Immature natural killer cell (primary cell): ENCODE measurements around the gene ETDA. TPM values are rescaled to one million over a fixed set of nuclear protein-coding genes. Genes with fewer than 3 reads are reported as not detected.
A peak's percentile ranks its signal among the peaks of the same experiment; 100 is the strongest.
"Not testable (repeated sequence)": the region's sequence is repeated elsewhere in the genome, so short reads cannot be mapped to it uniquely, and the experiment has no call there.

ENCODE experiments used
- DNase-seq, 3 donors: peaks; one replicate each; pipeline ENCODE4 v3.0.0; 2022; ENCODE audit warnings: mixed read lengths in 1 of 3
- H3K27ac Mint-ChIP-seq, 6 donors: one replicate each; pipeline ENCODE4 v1.8.0; 2020; ENCODE audit warnings: mixed read lengths in 6 of 6, mild to moderate bottlenecking in 5 of 6, inconsistent platforms in 4 of 6, moderate library complexity in 3 of 6
- H3K27me3 Mint-ChIP-seq, 3 donors: one replicate each; pipeline ENCODE4 v1.8.0; 2020 to 2021; ENCODE audit warnings: low read depth in 3 of 3, mild to moderate bottlenecking in 3 of 3, mixed read lengths in 3 of 3, moderate library complexity in 3 of 3, inconsistent platforms in 1 of 3
- H3K36me3 Mint-ChIP-seq, 3 donors: one replicate each; pipeline ENCODE4 v1.8.0; 2020; ENCODE audit warnings: mixed read lengths in 3 of 3, inconsistent platforms in 2 of 3, mild to moderate bottlenecking in 2 of 3
- H3K4me1 Mint-ChIP-seq, 2 donors: one replicate each; pipeline ENCODE4 v1.8.0; 2020; ENCODE audit warnings: inconsistent platforms in 2 of 2, mild to moderate bottlenecking in 2 of 2, mixed read lengths in 2 of 2, moderate library complexity in 1 of 2
- H3K4me3 Mint-ChIP-seq, 5 donors: one replicate each; pipeline ENCODE4 v1.8.0; 2020; ENCODE audit warnings: mild to moderate bottlenecking in 5 of 5, mixed read lengths in 5 of 5, inconsistent platforms in 3 of 5, moderate library complexity in 3 of 5
- H3K9me3 Mint-ChIP-seq, 6 donors: one replicate each; pipeline ENCODE4 v1.8.0; 2020; ENCODE audit warnings: mild to moderate bottlenecking in 6 of 6, mixed read lengths in 6 of 6, inconsistent platforms in 4 of 6, moderate library complexity in 3 of 6
- polyA plus RNA-seq, 3 donors: library from polyadenylated mRNA; unstranded; fragments of 300-500 nt; fragmentation: Illumina TruSeq; gene quantifications; one replicate each; pipeline ENCODE4 v1.2.3, GENCODE V29; 2021

The ETDA gene
- polyA plus RNA-seq, result not detected

- not testable (repeated sequence) for H3K4me1 Mint-ChIP-seq, H3K27ac Mint-ChIP-seq, DNase-seq, H3K36me3 Mint-ChIP-seq, H3K9me3 Mint-ChIP-seq, H3K4me3 Mint-ChIP-seq, H3K27me3 Mint-ChIP-seq
Observed at GRCh38 chrX:135252011-135252518, at the start of gene ETDA. Gene ETDA, plus strand, starts transcription at chrX:135252061. Its CDS starts 1,216 bp downstream, at chrX:135253277.

- H3K27me3 Mint-ChIP-seq, H3K9me3 Mint-ChIP-seq, H3K36me3 Mint-ChIP-seq, H3K4me1 Mint-ChIP-seq, H3K27ac Mint-ChIP-seq, H3K4me3 Mint-ChIP-seq: not testable (repeated sequence)
- peak in 2 of 3 donors; percentile 11 for DNase-seq
Observed at GRCh38 chrX:135206427-135206826, 45.4 kb upstream of the ETDA start.

DNA sequence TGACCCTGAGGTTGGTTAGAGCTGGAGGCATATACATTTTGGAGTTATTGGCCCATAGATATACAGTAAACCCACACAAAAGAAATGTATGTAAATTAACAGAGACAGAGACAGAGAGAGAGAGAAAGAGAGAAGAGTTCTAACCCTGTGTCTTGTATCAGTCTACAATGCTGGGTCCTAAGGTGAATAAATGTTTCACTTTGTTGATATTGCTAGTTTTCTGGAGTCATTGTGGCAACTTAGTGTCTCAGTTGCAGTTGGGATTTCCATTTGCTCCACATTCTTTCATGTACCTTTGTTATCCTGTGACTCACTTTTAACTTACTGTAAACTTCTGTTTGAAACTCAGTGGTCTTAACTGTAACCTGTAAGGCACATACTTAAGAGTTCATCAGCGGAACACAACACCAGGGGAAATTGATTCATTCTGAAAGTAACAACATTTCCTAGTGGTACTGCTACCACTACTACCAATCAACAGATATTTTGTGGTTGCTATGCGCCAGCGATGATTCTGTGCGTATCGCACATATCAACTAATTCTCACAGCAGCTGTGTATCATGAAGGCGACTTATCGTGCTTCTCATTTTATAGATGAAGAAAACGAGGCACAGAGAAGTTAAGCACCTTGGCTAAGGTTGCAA is 38.5 kb upstream of the ETDA start:
- no peak overlapping the region for H3K4me3 Mint-ChIP-seq
- H3K9me3 Mint-ChIP-seq, result no peaks in the 10 kb centered on the region
- no peaks in the 10 kb centered on the region for H3K4me1 Mint-ChIP-seq
- peaks cover 0 to 8% (median 7%) of the 10 kb centered on the region in 3 donors for H3K27me3 Mint-ChIP-seq
- H3K36me3 Mint-ChIP-seq, result no peaks in the 10 kb centered on the region
- no peak overlapping the region for H3K27ac Mint-ChIP-seq
- peak in 1 of 3 donors; percentile 11 for DNase-seq

DNA sequence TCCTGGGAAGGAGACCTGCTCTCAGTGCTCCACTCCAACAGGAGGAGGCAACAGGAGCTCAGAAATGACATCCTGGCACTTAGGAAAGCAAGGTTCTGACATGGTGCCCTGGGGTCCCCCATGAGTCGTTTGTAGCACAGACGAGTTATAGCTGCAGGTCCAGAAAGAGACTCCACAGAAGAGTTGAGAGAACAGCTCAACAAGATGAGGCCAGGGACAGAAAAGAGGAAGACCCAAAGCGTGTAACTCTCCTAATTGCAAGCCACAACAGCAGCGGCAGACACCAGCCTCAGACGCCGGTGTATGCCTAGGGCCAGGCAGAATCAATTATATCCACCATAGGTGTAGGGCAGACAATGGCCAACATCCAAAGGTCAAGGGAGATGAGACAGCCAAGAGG is 5.9 kb upstream of the ETDA start:
- H3K36me3 Mint-ChIP-seq, H3K9me3 Mint-ChIP-seq, H3K27ac Mint-ChIP-seq, H3K4me3 Mint-ChIP-seq, H3K27me3 Mint-ChIP-seq, DNase-seq, H3K4me1 Mint-ChIP-seq: not testable (repeated sequence)

DNA sequence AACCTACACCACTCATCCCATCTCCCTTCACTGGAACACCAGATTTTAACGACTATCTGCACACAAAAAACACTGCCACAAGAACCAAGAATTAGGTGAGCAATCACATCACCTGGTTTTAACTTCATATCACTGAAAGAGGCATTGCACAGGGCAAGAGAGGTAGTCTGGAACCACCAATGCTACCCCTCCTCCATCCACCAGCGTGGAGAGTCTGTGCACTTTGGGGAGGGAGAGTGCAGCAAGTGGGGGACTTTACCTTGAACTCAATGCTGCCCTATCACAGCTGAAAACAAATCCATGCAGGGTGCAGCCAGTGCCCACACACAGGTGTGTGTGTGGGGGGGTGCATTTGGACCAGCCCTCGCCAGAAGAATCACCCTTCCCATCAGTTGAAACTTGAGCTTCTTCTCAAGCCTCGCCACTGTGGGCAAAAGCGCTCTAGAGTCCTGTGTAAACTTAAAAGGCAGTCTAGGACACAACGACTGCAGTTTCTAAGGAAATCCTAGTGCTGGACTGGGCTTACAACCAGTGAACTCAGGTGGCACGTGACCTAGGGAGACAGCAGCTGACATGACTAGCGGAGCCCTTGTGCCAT is 4.3 kb downstream of the ETDA start:
- not testable (repeated sequence) for H3K36me3 Mint-ChIP-seq, H3K27ac Mint-ChIP-seq, H3K4me3 Mint-ChIP-seq, H3K27me3 Mint-ChIP-seq, DNase-seq, H3K4me1 Mint-ChIP-seq, H3K9me3 Mint-ChIP-seq

DNA sequence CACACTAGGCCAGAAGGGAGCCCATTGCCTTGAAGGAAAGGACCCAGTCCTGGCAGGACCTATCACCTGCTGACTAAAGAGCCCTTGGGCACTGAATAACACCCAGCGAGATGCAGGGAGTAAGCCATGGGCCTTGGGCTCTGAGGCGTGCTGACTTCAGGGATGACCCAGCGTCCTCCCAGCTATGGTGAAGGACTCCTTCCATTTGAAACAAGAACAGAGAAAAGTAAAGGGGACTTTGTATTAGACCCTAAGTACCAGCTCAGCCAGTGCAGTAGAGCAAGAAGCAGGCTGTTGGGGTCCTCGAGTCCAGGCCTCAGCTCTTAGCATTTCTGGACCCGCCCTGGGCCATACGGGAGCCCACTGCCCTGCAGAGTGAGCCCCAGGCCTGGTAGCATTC is 5.1 kb downstream of the ETDA start:
- Mint-ChIP-seq H3K4me1 (no peaks in the 10 kb centered on the region), H3K36me3 (no peaks in the 10 kb centered on the region), H3K27me3 (peaks cover 1 to 12% (median 3%) of the 10 kb centered on the region in 3 donors), H3K9me3 (peaks cover 0 to 6% (median 0%) of the 10 kb centered on the region in 6 donors), H3K27ac (no peak overlapping the region), H3K4me3 (no peak overlapping the region)
- no peak for DNase-seq

- Mint-ChIP-seq H3K27ac (no peak overlapping the region), H3K27me3 (peaks cover 4 to 12% (median 5%) of the 10 kb centered on the region in 3 donors), H3K36me3 (no peaks in the 10 kb centered on the region), H3K4me1 (no peaks in the 10 kb centered on the region), H3K9me3 (peaks cover 0 to 6% (median 0%) of the 10 kb centered on the region in 6 donors), H3K4me3 (no peak overlapping the region)
- no peak for DNase-seq
Observed at GRCh38 chrX:135257469-135257868, 5.6 kb downstream of the ETDA start.

DNA sequence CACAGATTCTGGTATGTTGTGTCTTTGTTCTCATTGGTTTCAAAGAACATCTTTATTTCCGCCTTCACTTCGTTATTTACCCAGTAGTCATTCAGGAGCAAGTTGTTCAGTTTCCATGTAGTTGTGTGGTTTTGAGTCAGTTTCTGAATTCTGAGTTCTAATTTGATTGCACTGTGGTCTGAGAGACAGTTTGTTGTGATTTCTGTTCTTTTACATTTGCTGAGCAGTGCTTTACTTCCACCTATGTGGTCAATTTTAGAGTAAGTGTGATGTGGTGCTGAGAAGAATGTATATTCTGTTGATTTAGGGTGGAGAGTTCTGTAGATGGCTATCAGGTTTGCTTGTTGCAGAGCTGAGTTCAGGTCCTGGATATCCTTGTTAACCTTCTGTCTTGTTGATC is 9.1 kb downstream of the ETDA start:
- H3K9me3 Mint-ChIP-seq, result peaks cover 0 to 18% (median 1%) of the 10 kb centered on the region in 6 donors
- H3K27me3 Mint-ChIP-seq, result peaks cover 4 to 17% (median 4%) of the 10 kb centered on the region in 3 donors
- not testable (repeated sequence) for H3K27ac Mint-ChIP-seq, H3K4me1 Mint-ChIP-seq, DNase-seq, H3K36me3 Mint-ChIP-seq, H3K4me3 Mint-ChIP-seq

DNA sequence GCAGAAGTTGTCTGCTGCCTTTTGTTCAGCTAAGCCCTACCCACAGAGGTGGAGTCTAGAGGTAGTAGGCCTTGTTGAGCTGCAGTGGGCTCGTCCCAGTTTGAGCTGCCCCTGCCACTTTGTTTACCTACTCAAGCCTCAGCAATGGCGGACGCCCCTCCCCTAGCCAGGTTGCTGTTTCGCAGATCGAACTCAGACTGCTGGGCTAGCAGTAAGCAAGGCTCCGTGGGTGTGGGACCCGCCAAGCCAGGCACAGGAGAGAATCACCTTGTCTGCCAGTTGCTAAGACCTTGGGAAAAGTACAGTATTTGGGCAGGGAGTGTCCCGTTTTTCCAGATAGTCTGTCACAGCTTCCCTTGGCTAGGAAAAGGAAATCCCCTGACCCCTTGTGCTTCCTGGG is 11.5 kb downstream of the ETDA start:
- Mint-ChIP-seq H3K27me3 (peaks cover 3 to 20% (median 4%) of the 10 kb centered on the region in 3 donors), H3K9me3 (peaks cover 0 to 27% (median 4%) of the 10 kb centered on the region in 6 donors)
- not testable (repeated sequence) for H3K36me3 Mint-ChIP-seq, DNase-seq, H3K27ac Mint-ChIP-seq, H3K4me3 Mint-ChIP-seq, H3K4me1 Mint-ChIP-seq

DNA sequence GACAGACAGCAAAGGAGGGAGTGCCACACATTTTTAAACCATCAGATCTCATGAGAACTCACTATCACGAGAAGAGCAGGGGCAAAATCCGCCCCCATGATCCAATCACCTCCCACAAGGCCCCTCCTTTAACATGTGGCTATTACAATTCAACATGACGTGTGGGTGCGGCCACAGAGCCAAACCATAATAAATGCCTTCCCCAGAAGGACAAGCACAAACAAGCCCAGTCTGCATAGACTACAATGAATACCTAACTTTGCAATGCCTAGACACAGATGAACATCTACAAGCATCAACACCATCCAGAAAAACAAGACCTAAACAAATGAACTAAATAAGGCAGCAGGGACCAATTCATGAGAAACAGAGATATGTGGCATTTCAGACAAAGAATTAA is 12.3 kb downstream of the ETDA start:
- peaks cover 0 to 27% (median 5%) of the 10 kb centered on the region in 6 donors for H3K9me3 Mint-ChIP-seq
- no peak overlapping the region for H3K27ac Mint-ChIP-seq
- H3K4me3 Mint-ChIP-seq, result no peak overlapping the region
- H3K27me3 Mint-ChIP-seq, result peaks cover 4 to 20% (median 8%) of the 10 kb centered on the region in 3 donors
- no peaks in the 10 kb centered on the region for H3K4me1 Mint-ChIP-seq
- no peak for DNase-seq
- H3K36me3 Mint-ChIP-seq, result peaks cover 0 to 4% (median 0%) of the 10 kb centered on the region in 3 donors

GRCh38 chrX:135273162-135273561 is 21.3 kb downstream of the ETDA start:
- no peak for DNase-seq
- Mint-ChIP-seq H3K4me3 (no peak overlapping the region), H3K4me1 (no peaks in the 10 kb centered on the region), H3K27ac (no peak overlapping the region), H3K27me3 (peaks cover 2 to 8% (median 4%) of the 10 kb centered on the region in 3 donors), H3K36me3 (no peaks in the 10 kb centered on the region), H3K9me3 (peaks cover 4 to 18% (median 12%) of the 10 kb centered on the region in 6 donors)

DNA sequence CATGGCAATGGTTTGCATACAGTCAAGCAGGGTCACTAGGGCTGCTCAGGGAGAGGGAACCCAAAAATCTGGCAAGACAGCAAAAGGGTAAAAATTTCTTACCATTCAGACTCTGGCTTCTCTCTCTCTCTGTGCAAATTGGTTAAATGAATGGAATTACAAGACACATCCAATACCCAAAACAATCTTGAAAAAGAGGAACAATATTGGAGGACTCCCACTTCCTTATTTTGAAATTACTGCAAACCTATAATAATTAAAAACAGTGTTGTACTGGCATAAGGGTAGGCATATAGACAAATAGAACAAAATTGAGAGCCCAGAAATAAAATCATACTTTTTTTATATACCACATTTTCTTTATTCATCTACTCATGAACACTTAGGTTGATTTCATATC is 24.1 kb downstream of the ETDA start:
- peaks cover 6 to 39% (median 38%) of the 10 kb centered on the region in 6 donors for H3K9me3 Mint-ChIP-seq
- H3K36me3 Mint-ChIP-seq, result no peaks in the 10 kb centered on the region
- no peak overlapping the region for H3K4me3 Mint-ChIP-seq
- H3K27ac Mint-ChIP-seq, result no peak overlapping the region
- DNase-seq, result no peak
- no peaks in the 10 kb centered on the region for H3K4me1 Mint-ChIP-seq
- peaks cover 0 to 8% (median 8%) of the 10 kb centered on the region in 3 donors for H3K27me3 Mint-ChIP-seq

DNA sequence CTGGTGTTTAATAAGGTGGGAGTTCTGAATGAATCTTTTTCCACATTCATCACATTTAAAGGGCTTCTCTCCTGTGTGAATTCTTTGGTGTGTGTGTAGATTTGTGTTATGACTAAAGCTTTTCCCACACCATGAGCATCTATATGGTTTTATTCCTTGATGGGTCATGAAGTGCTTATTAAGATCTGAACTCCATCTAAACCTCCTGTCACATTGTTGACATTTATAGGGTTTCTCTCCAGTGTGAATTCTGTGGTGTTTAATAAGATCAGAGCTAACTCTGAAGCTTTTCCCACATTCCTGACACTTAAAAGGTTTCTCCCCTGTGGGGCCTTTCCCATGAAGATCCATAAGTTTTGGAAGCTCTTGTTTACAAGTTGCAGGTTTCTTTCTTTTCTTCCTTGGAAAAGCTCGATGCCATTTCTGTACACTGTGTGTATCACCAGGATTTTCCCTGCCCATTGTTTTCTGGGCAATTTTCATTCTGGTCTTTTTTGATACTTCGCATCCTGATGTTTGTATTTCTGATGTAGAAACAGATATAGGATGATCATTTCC is 35.5 kb downstream of the ETDA start:
- H3K36me3 Mint-ChIP-seq, result peaks cover 34 to 44% (median 41%) of the 10 kb centered on the region in 3 donors

DNA sequence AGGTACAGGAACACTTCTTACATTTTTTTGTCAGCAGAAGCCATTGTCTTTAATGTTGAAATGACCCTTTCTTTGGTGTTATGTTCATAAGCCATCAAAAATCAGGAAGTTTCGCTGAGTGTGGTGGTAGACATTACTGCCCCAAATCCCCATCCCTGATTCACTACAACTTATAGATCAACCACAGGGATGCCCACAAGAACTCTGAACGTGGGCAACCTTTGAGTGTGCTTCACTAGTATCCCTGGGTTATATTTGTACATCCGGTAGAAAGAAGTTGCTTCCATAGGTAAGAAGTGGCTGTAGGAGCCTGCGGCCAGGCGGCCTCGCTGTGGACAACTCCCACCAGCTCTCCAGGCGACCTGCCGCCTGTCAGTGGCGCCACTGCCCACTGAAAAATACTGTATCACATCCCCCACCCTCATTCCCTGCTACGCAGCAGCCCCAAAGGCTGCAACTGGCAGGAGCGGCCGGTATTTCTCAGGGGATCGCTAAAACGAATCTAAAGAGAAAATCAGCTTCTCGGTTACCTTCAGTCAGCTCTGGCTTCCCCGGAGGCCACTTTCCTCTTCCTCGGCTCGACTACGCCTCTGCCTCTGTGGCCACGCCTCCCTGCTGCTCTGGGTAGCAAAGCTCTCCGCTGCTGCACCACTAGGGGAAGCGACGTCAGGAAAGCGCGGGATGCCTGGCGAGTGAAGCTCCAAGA is 43.5 kb downstream of the ETDA start:
- Mint-ChIP-seq H3K27me3 (peaks cover 0 to 6% (median 0%) of the 10 kb centered on the region in 3 donors), H3K4me1 (peaks cover 13 to 24% of the 10 kb centered on the region in 2 donors), H3K36me3 (peaks cover 8 to 15% (median 8%) of the 10 kb centered on the region in 3 donors), H3K9me3 (peaks cover 0 to 3% (median 0%) of the 10 kb centered on the region in 6 donors), H3K27ac (peak overlapping the region; percentile 77 to 85 (median 84)), H3K4me3 (peak overlapping the region; percentile 86 to 95 (median 93))
- peak; percentile 34 to 46 (median 40) for DNase-seq

More for the DNA sequence above, 35.5 kb downstream of the ETDA start:
- no peak overlapping the region for H3K27ac Mint-ChIP-seq
- H3K4me3 Mint-ChIP-seq, result no peak overlapping the region
- H3K9me3 Mint-ChIP-seq, result peaks cover 33 to 70% (median 46%) of the 10 kb centered on the region in 6 donors
- no peaks in the 10 kb centered on the region for H3K4me1 Mint-ChIP-seq
- peaks cover 0 to 7% (median 4%) of the 10 kb centered on the region in 3 donors for H3K27me3 Mint-ChIP-seq
- no peak for DNase-seq
